ENCODE measurements around the gene CTSC. TPM values are rescaled to one million over a fixed set of nuclear protein-coding genes. Genes with fewer than 3 reads are reported as not detected.

CTSC gene
- total RNA-seq, 1 donor from 2014 or later = 195 TPM

GRCh38 chr11:88375927-88376470 is 38.5 kb upstream of the CTSC start:
- no peak for FAIRE-seq
- no peak overlapping the region for H3K4me3 Mint-ChIP-seq (ENCODE audit: unreplicated experiment)

GRCh38 chr11:88370782-88371181 is 33.2 kb upstream of the CTSC start:
- Mint-ChIP-seq H3K4me3 (ENCODE audit: unreplicated experiment) (no peak overlapping the region), H3K27ac (ENCODE audit: unreplicated experiment) (no peak overlapping the region), H3K27me3 (ENCODE audit: low read depth, unreplicated experiment) (no peaks in the 10 kb centered on the region), H3K36me3 (ENCODE audit: low read depth, unreplicated experiment) (no peaks in the 10 kb centered on the region), H3K4me1 (ENCODE audit: low read depth, unreplicated experiment) (no peaks in the 10 kb centered on the region), H3K9me3 (ENCODE audit: unreplicated experiment) (no peaks in the 10 kb centered on the region)
- Histone ChIP-seq H3K79me2 (ENCODE audit: insufficient read depth, low read length) (no peaks in the 10 kb centered on the region), H3K27ac (ENCODE audit: low read depth, low read length) (no peak overlapping the region), H3K9ac (ENCODE audit: low read length) (no peak overlapping the region), H3K36me3 (ENCODE audit: insufficient read depth, low read length) (no peaks in the 10 kb centered on the region), H2AFZ (ENCODE audit: low read depth, low read length) (no peak overlapping the region), H3K9me3 (ENCODE audit: insufficient read depth, low read depth, low read length) (no peaks in the 10 kb centered on the region), H3K4me1 (ENCODE audit: insufficient read depth, low read length) (no peaks in the 10 kb centered on the region), H4K20me1 (ENCODE audit: insufficient read depth, low read length) (no peaks in the 10 kb centered on the region), H3K4me3 (ENCODE audit: insufficient read depth, low read depth, low read length) (no peak overlapping the region), H3K4me2 (ENCODE audit: low read length) (no peak overlapping the region), H3K27me3 (ENCODE audit: insufficient read depth, low read length) (no peaks in the 10 kb centered on the region)
- FAIRE-seq (no peak), DNase-seq (ENCODE audit: low read depth) (no peak)
- TF ChIP-seq EZH2 (IDR thresholded peaks at IDR 0.05; ENCODE audit: insufficient read depth, low read length) (no peak), CTCF (IDR thresholded peaks at IDR 0.05; ENCODE audit: insufficient read depth, low read depth, low read length) (no peak)

More at GRCh38 chr11:88375927-88376470, 38.5 kb upstream of the CTSC start:
- Histone ChIP-seq H3K4me1 (ENCODE audit: insufficient read depth, low read length) (no peaks in the 10 kb centered on the region), H3K27me3 (ENCODE audit: insufficient read depth, low read length) (no peaks in the 10 kb centered on the region), H3K27ac (ENCODE audit: low read depth, low read length) (no peak overlapping the region), H3K4me2 (ENCODE audit: low read length) (no peak overlapping the region), H3K36me3 (ENCODE audit: insufficient read depth, low read length) (no peaks in the 10 kb centered on the region), H3K79me2 (ENCODE audit: insufficient read depth, low read length) (no peaks in the 10 kb centered on the region), H3K9ac (ENCODE audit: low read length) (no peak overlapping the region), H3K9me3 (ENCODE audit: insufficient read depth, low read depth, low read length) (no peaks in the 10 kb centered on the region), H2AFZ (ENCODE audit: low read depth, low read length) (no peak overlapping the region), H4K20me1 (ENCODE audit: insufficient read depth, low read length) (no peaks in the 10 kb centered on the region), H3K4me3 (ENCODE audit: insufficient read depth, low read depth, low read length) (no peak overlapping the region)
- TF ChIP-seq EZH2 (IDR thresholded peaks at IDR 0.05; ENCODE audit: insufficient read depth, low read length) = no peak
- no peak for TF ChIP-seq CTCF (IDR thresholded peaks at IDR 0.05; ENCODE audit: insufficient read depth, low read depth, low read length)
- Mint-ChIP-seq H3K9me3 (ENCODE audit: unreplicated experiment) (no peaks in the 10 kb centered on the region), H3K27me3 (ENCODE audit: low read depth, unreplicated experiment) (no peaks in the 10 kb centered on the region), H3K36me3 (ENCODE audit: low read depth, unreplicated experiment) (no peaks in the 10 kb centered on the region), H3K4me1 (ENCODE audit: low read depth, unreplicated experiment) (peaks cover 7% of the 10 kb centered on the region), H3K27ac (ENCODE audit: unreplicated experiment) (no peak overlapping the region)
- no peak for DNase-seq (ENCODE audit: low read depth)

- Mint-ChIP-seq H3K9me3 (ENCODE audit: unreplicated experiment) (no peaks in the 10 kb centered on the region), H3K4me1 (ENCODE audit: low read depth, unreplicated experiment) (peaks cover 14% of the 10 kb centered on the region), H3K27me3 (ENCODE audit: low read depth, unreplicated experiment) (no peaks in the 10 kb centered on the region), H3K27ac (ENCODE audit: unreplicated experiment) (no peak overlapping the region), H3K36me3 (ENCODE audit: low read depth, unreplicated experiment) (no peaks in the 10 kb centered on the region), H3K4me3 (ENCODE audit: unreplicated experiment) (no peak overlapping the region)
- Histone ChIP-seq H3K79me2 (ENCODE audit: insufficient read depth, low read length) (no peaks in the 10 kb centered on the region), H3K4me3 (ENCODE audit: insufficient read depth, low read depth, low read length) (no peak overlapping the region), H3K9ac (ENCODE audit: low read length) (no peak overlapping the region), H3K36me3 (ENCODE audit: insufficient read depth, low read length) (no peaks in the 10 kb centered on the region), H3K9me3 (ENCODE audit: insufficient read depth, low read depth, low read length) (no peaks in the 10 kb centered on the region), H4K20me1 (ENCODE audit: insufficient read depth, low read length) (no peaks in the 10 kb centered on the region), H3K4me1 (ENCODE audit: insufficient read depth, low read length) (peaks cover 10% of the 10 kb centered on the region), H2AFZ (ENCODE audit: low read depth, low read length) (no peak overlapping the region), H3K27ac (ENCODE audit: low read depth, low read length) (no peak overlapping the region), H3K27me3 (ENCODE audit: insufficient read depth, low read length) (no peaks in the 10 kb centered on the region), H3K4me2 (ENCODE audit: low read length) (no peak overlapping the region)
- no peak for FAIRE-seq
- DNase-seq (ENCODE audit: low read depth) = no peak
- TF ChIP-seq CTCF (IDR thresholded peaks at IDR 0.05; ENCODE audit: insufficient read depth, low read depth, low read length) (no peak), EZH2 (IDR thresholded peaks at IDR 0.05; ENCODE audit: insufficient read depth, low read length) (no peak)
Measured at GRCh38 chr11:88367310-88367709, 29.8 kb upstream of the CTSC start.

All from astrocyte (in vitro differentiated cells and primary cell).